RPMI7951 (cell line): ENCODE results near the gene RASSF5. TPM values are rescaled to one million over a fixed set of nuclear protein-coding genes. Genes with fewer than 3 reads are reported as not detected.

ENCODE experiments used
- DNase-seq: peaks from one replicate; pipeline ENCODE4 v3.0.0-alpha.2; 2012; ENCODE audit warnings: low read depth
- total RNA-seq: library from RNA; depleted of rRNA; stranded (reverse); fragments of >200 nt; shearing (Covaris generic); gene quantifications from 2 replicates; pipeline ENCODE4 v1.2.3, GENCODE V29; 2014

Gene RASSF5
- total RNA-seq, 1 experiment from 2014 or later = 0.24 TPM

GRCh38 chr1:206513312-206514111 lies 6.2 kb downstream of the RASSF5 start:
- peak; percentile 85 for DNase-seq

DNA sequence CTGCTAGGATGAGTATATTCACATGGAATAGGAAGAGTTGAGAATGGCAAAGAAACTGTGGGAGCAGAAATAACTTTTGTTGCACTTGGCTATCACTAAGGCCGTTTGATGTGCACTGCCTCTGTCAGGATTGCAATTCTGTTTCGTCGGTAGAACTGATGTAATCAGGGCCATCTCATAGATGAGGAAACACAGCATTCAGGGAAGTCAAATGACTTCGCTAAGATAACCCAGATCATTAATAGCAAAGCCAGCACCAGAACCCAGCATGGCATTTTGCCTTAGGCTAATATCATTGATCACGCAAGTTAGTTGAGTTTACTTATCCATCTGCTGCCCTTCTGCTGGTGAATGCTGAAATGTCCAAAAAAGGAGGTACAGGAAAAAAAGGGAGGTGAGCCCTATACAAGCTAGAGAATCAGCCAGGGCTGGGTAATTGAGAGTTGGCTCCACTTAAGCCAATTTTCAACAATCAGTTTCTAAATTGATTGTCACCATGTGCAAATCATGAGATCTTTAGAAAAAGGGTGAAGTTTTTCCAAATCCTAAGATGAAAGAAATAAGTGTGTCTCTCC lies 7.6 kb downstream of the RASSF5 start:
- DNase-seq = no peak

- DNase-seq = no peak
Observed at GRCh38 chr1:206516728-206516990, 9.3 kb downstream of the RASSF5 start.

GRCh38 chr1:206517784-206518183 lies 10.5 kb downstream of the RASSF5 start:
- no peak for DNase-seq

- no peak for DNase-seq
Observed at GRCh38 chr1:206518206-206518605, 10.9 kb downstream of the RASSF5 start.

DNA sequence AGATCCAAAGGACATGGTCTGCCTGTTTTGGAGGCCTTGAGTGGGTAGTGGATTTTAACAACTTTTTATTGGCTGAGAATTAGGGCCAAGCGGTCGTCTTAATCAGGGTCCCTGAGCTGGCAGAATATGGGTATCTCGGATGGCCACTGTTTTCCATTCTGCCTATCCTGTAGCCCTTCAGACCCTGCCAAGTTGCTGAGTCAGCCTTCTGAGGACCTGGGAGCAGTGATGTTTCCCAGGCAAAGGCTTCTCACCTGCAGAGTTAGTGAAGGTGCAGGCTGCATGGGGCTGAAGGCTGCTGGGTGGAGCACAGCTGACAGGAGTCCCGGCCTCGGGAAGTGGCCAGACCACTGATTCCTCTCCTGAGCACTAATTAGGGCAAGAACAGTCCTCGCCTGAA lies 11.4 kb downstream of the RASSF5 start:
- no peak for DNase-seq

DNA sequence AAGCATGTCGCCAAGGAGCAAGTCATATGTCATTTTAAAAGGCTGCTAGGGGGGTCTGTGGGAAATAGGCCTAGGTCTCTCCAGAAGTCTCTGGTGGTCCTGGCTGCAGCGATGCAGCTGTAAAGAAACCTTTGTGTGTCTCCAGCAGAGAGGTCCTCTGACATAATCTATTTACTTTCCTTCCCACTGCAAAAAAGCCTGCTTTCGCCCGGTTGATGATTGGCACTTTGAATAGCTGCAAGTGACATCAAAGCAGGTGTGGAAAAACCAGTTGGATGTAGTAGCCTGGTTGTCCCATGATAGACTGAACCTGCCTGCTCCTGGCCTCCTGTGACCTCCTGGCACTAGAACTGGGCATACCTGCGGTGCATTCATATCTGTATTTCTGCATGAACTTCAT lies 13.8 kb downstream of the RASSF5 start:
- no peak for DNase-seq

- no peak for DNase-seq
Observed at GRCh38 chr1:206521694-206522402, 14.5 kb downstream of the RASSF5 start.

DNA sequence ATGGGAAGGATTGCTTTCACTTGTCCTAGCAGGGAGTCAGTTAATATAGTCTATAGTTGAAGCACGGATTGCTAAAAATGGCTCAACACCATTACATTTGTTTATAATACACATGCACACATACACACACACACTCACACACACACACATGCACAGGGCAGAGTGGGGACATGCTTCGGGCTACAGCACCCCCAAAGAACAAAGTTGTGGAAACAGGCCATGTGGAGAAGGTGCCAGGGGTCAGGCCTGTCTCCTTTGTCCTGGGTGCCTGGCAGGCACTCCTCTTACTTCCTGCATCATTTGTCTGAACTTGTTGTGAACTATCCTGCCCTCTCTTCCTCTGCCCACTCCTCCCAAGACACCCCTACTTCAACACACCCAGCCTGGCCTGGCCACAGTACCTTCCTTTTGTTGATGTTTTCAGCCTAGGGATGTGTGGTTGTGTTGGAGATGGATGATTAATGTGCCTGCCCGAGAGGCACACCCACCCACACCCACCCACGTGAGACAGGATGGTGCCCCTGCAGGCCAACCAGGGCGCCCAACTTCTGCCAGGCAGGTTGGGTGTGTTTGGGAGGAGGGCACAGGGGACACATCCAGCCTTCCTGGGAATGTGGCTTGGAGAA lies 17.5 kb downstream of the RASSF5 start:
- no peak for DNase-seq

GRCh38 chr1:206526064-206526911 lies 19.0 kb downstream of the RASSF5 start:
- no peak for DNase-seq

GRCh38 chr1:206529425-206529824 lies 22.1 kb downstream of the RASSF5 start:
- DNase-seq = no peak

- no peak for DNase-seq
Observed at GRCh38 chr1:206532368-206532767, 25.0 kb downstream of the RASSF5 start.

DNA sequence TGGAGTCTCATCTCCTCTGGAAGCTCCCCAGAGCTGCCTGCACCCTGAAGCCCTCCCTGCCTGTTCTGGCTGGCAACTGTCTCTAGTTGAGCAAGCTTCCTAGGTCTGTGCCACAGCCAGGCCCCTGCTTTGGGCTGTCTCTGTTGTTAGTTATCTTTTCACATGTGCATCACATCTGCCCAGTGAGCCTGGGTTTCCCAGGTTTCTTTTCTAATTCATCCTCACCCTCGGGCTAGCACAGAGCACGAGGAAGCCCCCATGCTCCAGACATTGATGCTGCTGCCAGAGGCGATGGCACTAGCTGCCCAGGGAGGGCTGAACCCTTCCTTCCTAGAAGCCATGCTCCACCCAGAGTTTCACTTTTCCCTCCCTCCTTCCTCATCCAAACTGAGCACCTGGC lies 27.2 kb downstream of the RASSF5 start:
- DNase-seq = peak; percentile 39

- no peak for DNase-seq
Observed at GRCh38 chr1:206535853-206536188, 28.5 kb downstream of the RASSF5 start.

DNA sequence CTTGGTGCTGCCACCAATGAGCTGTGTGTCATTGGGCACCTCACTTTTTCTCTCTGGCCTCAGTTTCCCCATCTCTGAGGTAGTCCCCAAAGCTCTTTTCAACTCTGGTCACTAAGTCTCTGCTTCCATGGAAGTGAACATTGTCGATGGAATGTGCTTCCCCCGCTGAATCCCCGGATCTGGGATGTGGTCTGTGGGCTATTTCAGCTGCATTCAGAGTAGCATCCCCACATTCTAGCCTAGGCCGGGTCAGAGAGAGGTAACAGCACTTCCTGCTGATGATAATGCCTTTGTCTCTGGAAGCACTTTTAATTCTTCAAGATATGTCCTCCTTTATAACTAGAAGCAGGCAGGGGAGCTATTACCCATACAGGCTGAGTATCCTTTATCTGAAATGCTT lies 29.8 kb downstream of the RASSF5 start:
- DNase-seq = peak; percentile 42

GRCh38 chr1:206538086-206538770 lies 30.9 kb downstream of the RASSF5 start:
- DNase-seq = peak; percentile 45

GRCh38 chr1:206538901-206539640 lies 31.7 kb downstream of the RASSF5 start:
- no peak for DNase-seq

DNA sequence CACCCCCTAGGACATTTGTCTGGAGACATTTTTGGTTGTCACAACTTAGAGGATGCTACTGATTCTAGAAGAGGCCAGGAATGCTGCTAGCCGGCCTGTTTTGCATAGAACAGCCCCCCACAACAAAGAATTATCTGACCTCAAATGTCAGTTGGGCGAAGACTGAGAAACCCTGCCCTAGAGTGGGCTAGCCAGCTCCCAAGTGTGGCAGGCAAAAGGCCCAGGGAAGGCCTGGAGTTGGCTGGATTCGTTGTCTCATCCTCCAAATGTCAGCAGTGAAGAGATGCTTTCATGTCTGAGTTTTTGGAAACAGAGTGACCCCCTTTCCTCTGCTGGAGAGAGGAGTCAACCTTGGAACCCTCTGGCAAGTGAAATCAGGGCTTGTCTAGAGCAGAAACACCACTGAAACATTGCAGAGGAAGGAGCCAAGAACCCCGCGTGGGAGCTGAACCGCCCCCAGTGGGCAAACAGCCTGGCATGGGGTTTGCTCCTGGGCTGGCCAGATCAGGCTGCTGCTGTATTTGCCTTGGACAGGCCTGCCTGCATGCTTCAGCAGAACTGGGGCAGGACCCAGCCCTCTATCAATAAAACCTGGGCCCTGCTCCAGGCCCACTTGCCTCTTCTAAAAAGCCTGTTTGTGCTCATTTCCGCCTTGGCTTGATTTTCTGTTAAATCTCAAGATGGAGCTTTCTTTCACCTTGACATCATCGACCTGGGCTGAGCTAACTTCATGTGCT lies 32.9 kb downstream of the RASSF5 start:
- no peak for DNase-seq

GRCh38 chr1:206541236-206541833 lies 34.0 kb downstream of the RASSF5 start:
- DNase-seq = no peak
